H9 (cell line): ENCODE results near the gene PTPRN2. TPM values are rescaled to one million over a fixed set of nuclear protein-coding genes. Genes with fewer than 3 reads are reported as not detected.
"Not testable (repeated sequence)": the region's sequence is repeated elsewhere in the genome, so short reads cannot be mapped to it uniquely, and the experiment has no call there.

Source experiments
- DNase-seq: peaks from one replicate; pipeline ENCODE4 v3.0.0-alpha.2; 2017
- H2AFZ ChIP-seq: one replicate; pipeline ENCODE4 v1.6.1; 2013; ENCODE audit warnings: mild to moderate bottlenecking, low read length, control low read depth, moderate library complexity
- H2AK5ac ChIP-seq: 2 replicates; pipeline ENCODE4 v1.6.1; 2013; ENCODE audit warnings: low read length, control low read depth, mixed read lengths; ENCODE audit not compliant: insufficient read length
- H2BK120ac ChIP-seq: one replicate; pipeline ENCODE4 v1.6.1; 2013; ENCODE audit warnings: low read depth, mild to moderate bottlenecking, low read length, control low read depth, inconsistent platforms; ENCODE audit not compliant: poor library complexity, severe bottlenecking
- H2BK12ac ChIP-seq: 2 replicates; pipeline ENCODE4 v1.6.1; 2013; ENCODE audit warnings: low read length, control low read depth, mixed read lengths, low read depth; ENCODE audit not compliant: insufficient read length
- H2BK15ac ChIP-seq: 2 replicates; pipeline ENCODE4 v1.6.1; 2013; ENCODE audit warnings: low read depth, low read length, control low read depth
- H2BK20ac ChIP-seq: one replicate; pipeline ENCODE4 v1.6.1; 2013; ENCODE audit warnings: low read depth, mild to moderate bottlenecking, low read length, control low read depth, inconsistent platforms; ENCODE audit not compliant: poor library complexity, severe bottlenecking
- H2BK5ac ChIP-seq: 2 replicates; pipeline ENCODE4 v1.6.1; 2013; ENCODE audit warnings: low read length, control low read depth, mixed read lengths; ENCODE audit not compliant: insufficient read length
- H3K14ac ChIP-seq: 2 replicates; pipeline ENCODE4 v1.6.1; 2013; ENCODE audit warnings: low read length, control low read depth; ENCODE audit not compliant: insufficient read depth
- H3K18ac ChIP-seq: 2 replicates; pipeline ENCODE4 v1.6.1; 2013; ENCODE audit warnings: low read depth, mild to moderate bottlenecking, mixed read lengths, low read length, control low read depth; ENCODE audit not compliant: insufficient read length
- H3K23ac ChIP-seq: 2 replicates; pipeline ENCODE4 v1.6.1; 2013; ENCODE audit warnings: low read length, control low read depth, mixed read lengths, low read depth; ENCODE audit not compliant: insufficient read length
- H3K23me2 ChIP-seq: 2 replicates; pipeline ENCODE4 v1.6.1; 2013; ENCODE audit warnings: low read depth, mild to moderate bottlenecking, mixed read lengths, low read length, control low read depth; ENCODE audit not compliant: insufficient read length, poor library complexity, severe bottlenecking
- H3K27ac ChIP-seq: 2 replicates; pipeline ENCODE4 v1.5.1; 2013; ENCODE audit warnings: low read length, control low read depth, mixed read lengths, low read depth; ENCODE audit not compliant: insufficient read length
- H3K27me3 ChIP-seq: 2 replicates; pipeline ENCODE4 v1.6.1; 2013; ENCODE audit warnings: low read length, control low read depth, inconsistent platforms; ENCODE audit not compliant: insufficient read depth
- H3K4ac ChIP-seq: 2 replicates; pipeline ENCODE4 v1.6.1; 2013; ENCODE audit warnings: low read depth, mild to moderate bottlenecking, control low read depth, inconsistent platforms, low read length, moderate library complexity
- H3K4me1 ChIP-seq: 2 replicates; pipeline ENCODE4 v1.6.1; 2013; ENCODE audit warnings: low read length, control low read depth, inconsistent platforms; ENCODE audit not compliant: insufficient read depth
- H3K4me2 ChIP-seq: 2 replicates; pipeline ENCODE4 v1.6.1; 2013; ENCODE audit warnings: low read length, control low read depth, mixed read lengths; ENCODE audit not compliant: insufficient read length, insufficient read depth
- H3K56ac ChIP-seq: 2 replicates; pipeline ENCODE4 v1.6.1; 2013; ENCODE audit warnings: low read depth, mild to moderate bottlenecking, mixed read lengths, low read length, control low read depth; ENCODE audit not compliant: insufficient read length
- H3K79me1 ChIP-seq: 2 replicates; pipeline ENCODE4 v1.6.1; 2013; ENCODE audit warnings: low read depth, mild to moderate bottlenecking, moderate library complexity, low read length, control low read depth, inconsistent platforms; ENCODE audit not compliant: insufficient read depth, poor library complexity, severe bottlenecking
- H3K79me2 ChIP-seq: 2 replicates; pipeline ENCODE4 v1.6.1; 2013; ENCODE audit warnings: low read length, control low read depth, inconsistent platforms; ENCODE audit not compliant: insufficient read depth
- H3K9ac ChIP-seq: 2 replicates; pipeline ENCODE4 v1.6.1; 2013; ENCODE audit warnings: low read length, control low read depth, mixed read lengths; ENCODE audit not compliant: insufficient read length; ENCODE audit errors: extremely low read depth
- H3K9me3 ChIP-seq: one replicate; pipeline ENCODE4 v1.6.1; 2013; ENCODE audit warnings: low read depth, low read length, inconsistent platforms; ENCODE audit not compliant: control insufficient read depth
- H3T11ph ChIP-seq: one replicate; pipeline ENCODE4 v1.6.1; 2013; ENCODE audit warnings: mild to moderate bottlenecking, low read length, control low read depth, inconsistent platforms
- H4K20me1 ChIP-seq: one replicate; pipeline ENCODE4 v1.6.1; 2013; ENCODE audit not compliant: control insufficient read depth, insufficient read length, insufficient read depth
- H4K5ac ChIP-seq: 2 replicates; pipeline ENCODE4 v1.6.1; 2013; ENCODE audit warnings: low read depth, mild to moderate bottlenecking, mixed read lengths, low read length, control low read depth; ENCODE audit not compliant: insufficient read length
- H4K8ac ChIP-seq: replicated peaks from 2 replicates; pipeline ENCODE4 v1.6.1; 2013; ENCODE audit warnings: low read length, control low read depth, mixed read lengths, low read depth; ENCODE audit not compliant: insufficient read length
- H4K91ac ChIP-seq: 2 replicates; pipeline ENCODE4 v1.6.1; 2013; ENCODE audit warnings: low read depth, mild to moderate bottlenecking, moderate library complexity, mixed read lengths, low read length, control low read depth; ENCODE audit not compliant: insufficient read length
- H3K27ac Mint-ChIP-seq, 3 experiments: 2 replicates in 2 of 3; 3 replicates in 1 of 3; pipeline ENCODE4 v1.8.0; 2020 to 2021; ENCODE audit warnings: mixed read lengths in 3 of 3, mild to moderate bottlenecking in 1 of 3, moderate library complexity in 1 of 3
- H3K27me3 Mint-ChIP-seq: 2 replicates; pipeline ENCODE4 v1.8.0; 2021; ENCODE audit warnings: low read depth, mild to moderate bottlenecking, moderate library complexity, mixed read lengths
- H3K36me3 Mint-ChIP-seq, 3 experiments: 2 replicates in 2 of 3; 3 replicates in 1 of 3; pipeline ENCODE4 v1.8.0; 2020 to 2021; ENCODE audit warnings: low read depth in 3 of 3, mixed read lengths in 3 of 3; ENCODE audit not compliant: insufficient read depth in 1 of 3
- H3K4me1 Mint-ChIP-seq, 2 experiments: 2 replicates each; pipeline ENCODE4 v1.8.0; 2020; ENCODE audit warnings: mixed read lengths in 2 of 2
- H3K4me3 Mint-ChIP-seq, 2 experiments: 2 replicates in 1 of 2; 3 replicates in 1 of 2; pipeline ENCODE4 v1.8.0; 2020 to 2021; ENCODE audit warnings: mild to moderate bottlenecking in 2 of 2, mixed read lengths in 2 of 2, moderate library complexity in 1 of 2
- H3K9me3 Mint-ChIP-seq, 2 experiments: 2 replicates in 1 of 2; 3 replicates in 1 of 2; pipeline ENCODE4 v1.8.0; 2020; ENCODE audit warnings: mild to moderate bottlenecking in 2 of 2, mixed read lengths in 2 of 2, moderate library complexity in 1 of 2
- WGBS: extraction: QIAGEN DNeasy Blood & Tissue Kit; methylation state at CpG from one replicate; pipeline ENCODE4 v1.1.7; 2013; ENCODE audit warnings: missing lambda C conversion rate, low lambda C conversion rate, mixed read lengths; ENCODE audit not compliant: insufficient read length; ENCODE audit errors: extremely low coverage; 5-methylcytosine and 5-hydroxymethylcytosine counted together
- total RNA-seq: library from RNA; stranded (reverse); gene quantifications from 2 replicates; pipeline ENCODE4 v1.2.1, GENCODE V29; 2021

PTPRN2 gene
- total RNA-seq, 1 experiment from 2014 or later: 5.2 TPM

GRCh38 chr7:158331826-158332450, 255.7 kb downstream of the PTPRN2 start:
- not testable (repeated sequence) for H3K4me3 Mint-ChIP-seq, H3K79me1 ChIP-seq, H3K4me1 Mint-ChIP-seq, H3K14ac ChIP-seq, H3K79me2 ChIP-seq, H2AFZ ChIP-seq, H3K27me3 ChIP-seq, H2BK15ac ChIP-seq, H4K8ac ChIP-seq, H3K27ac ChIP-seq, H3K4me1 ChIP-seq, H4K20me1 ChIP-seq, H3K4me2 ChIP-seq, H4K91ac ChIP-seq, H3K18ac ChIP-seq, H3K27ac Mint-ChIP-seq, H2BK20ac ChIP-seq, H2AK5ac ChIP-seq, H2BK120ac ChIP-seq, H3K56ac ChIP-seq, H3K9me3 ChIP-seq, H3K9ac ChIP-seq, H3T11ph ChIP-seq, H3K23me2 ChIP-seq, H2BK12ac ChIP-seq, H3K23ac ChIP-seq, H2BK5ac ChIP-seq, H4K5ac ChIP-seq, H3K4ac ChIP-seq
- H3K36me3 Mint-ChIP-seq: peaks cover 26 to 38% (median 28%) of the 10 kb centered on the region in 3 experiments
- WGBS: no CpG with 5 or more reads among the region's 18 CpGs
- H3K27me3 Mint-ChIP-seq: peaks cover 12% of the 10 kb centered on the region
- peak; percentile 10 for DNase-seq
- peaks cover 43 to 49% of the 10 kb centered on the region in 2 experiments for H3K9me3 Mint-ChIP-seq
